GM18870 (cell line): ENCODE measurements around the gene TFB2M.
"Not testable (repeated sequence)": the region's sequence is repeated elsewhere in the genome, so short reads cannot be mapped to it uniquely, and the experiment has no call there.

Experiments
- ATAC-seq: cut with Tn5 transposase; IDR thresholded peaks from one replicate; pipeline ENCODE4 v1.9.1; 2021; ENCODE audit warnings: moderate library complexity; ENCODE audit not compliant: unreplicated experiment

TFB2M gene

GRCh38 chr1:246566128-246566812, at the start of gene TFB2M, which contains the start of gene CNST:
Gene TFB2M, minus strand, starts transcription at chr1:246566261. Its CDS starts 123 bp downstream, at chr1:246566138.
Gene CNST, plus strand, starts transcription at chr1:246566456. Its CDS starts 25,107 bp downstream, at chr1:246591563.
- peak; percentile 94 for ATAC-seq

GRCh38 chr1:246613096-246613758, 47.2 kb upstream of the TFB2M start:
- no peak for ATAC-seq

- no peak for ATAC-seq
Observed at GRCh38 chr1:246609632-246610031, 43.6 kb upstream of the TFB2M start.

- peak; percentile 68 for ATAC-seq
Observed at GRCh38 chr1:246608616-246609376, 42.7 kb upstream of the TFB2M start.

- ATAC-seq = no peak
Observed at GRCh38 chr1:246607462-246607861, 41.4 kb upstream of the TFB2M start.

- ATAC-seq = not testable (repeated sequence)
Observed at GRCh38 chr1:246605231-246605630, 39.2 kb upstream of the TFB2M start.

GRCh38 chr1:246602194-246602593, 36.1 kb upstream of the TFB2M start:
- ATAC-seq = no peak

- no peak for ATAC-seq
Observed at GRCh38 chr1:246600579-246600978, 34.5 kb upstream of the TFB2M start.

- ATAC-seq = no peak
Observed at GRCh38 chr1:246599315-246599714, 33.3 kb upstream of the TFB2M start.

- no peak for ATAC-seq
Observed at GRCh38 chr1:246597971-246598370, 31.9 kb upstream of the TFB2M start.

- ATAC-seq = no peak
Observed at GRCh38 chr1:246597340-246597739, 31.3 kb upstream of the TFB2M start.

- no peak for ATAC-seq
Observed at GRCh38 chr1:246595146-246595545, 29.1 kb upstream of the TFB2M start.

- ATAC-seq = no peak
Observed at GRCh38 chr1:246592695-246593094, 26.6 kb upstream of the TFB2M start.

GRCh38 chr1:246591958-246592357, 25.9 kb upstream of the TFB2M start:
- ATAC-seq = peak; percentile 1

- peak; percentile 97 for ATAC-seq
Observed at GRCh38 chr1:246591504-246591903, 25.4 kb upstream of the TFB2M start.

GRCh38 chr1:246591047-246591446, 25.0 kb upstream of the TFB2M start:
- peak; percentile 33 for ATAC-seq

- not testable (repeated sequence) for ATAC-seq
Observed at GRCh38 chr1:246589919-246590318, 23.9 kb upstream of the TFB2M start.

GRCh38 chr1:246588159-246588721, 22.2 kb upstream of the TFB2M start:
- ATAC-seq = no peak

- no peak for ATAC-seq
Observed at GRCh38 chr1:246587606-246588005, 21.5 kb upstream of the TFB2M start.

GRCh38 chr1:246587032-246587431, 21.0 kb upstream of the TFB2M start:
- ATAC-seq = no peak

GRCh38 chr1:246583448-246584185, 17.6 kb upstream of the TFB2M start:
- ATAC-seq = no peak
